OCI-M1 (cell line): Measurements from ENCODE around the gene INCA1.

ENCODE experiments used
- DNase-seq: peaks from one replicate; lab custom pipeline; 2025; lab: John Stamatoyannopoulos, UW

Gene INCA1

GRCh38 chr17:5011928-5012327 lies 14.6 kb upstream of the INCA1 start:
- no peak for DNase-seq

GRCh38 chr17:5003214-5003867 lies 6.0 kb upstream of the INCA1 start:
- DNase-seq = no peak

- no peak for DNase-seq
These were observed 4.9 kb upstream of the INCA1 start for GRCh38 chr17:5002121-5002788.

- DNase-seq = no peak
These were observed 2.9 kb upstream of the INCA1 start for GRCh38 chr17:5000237-5000639.

GRCh38 chr17:4999430-5000093 lies 2.2 kb upstream of the INCA1 start:
- no peak for DNase-seq

GRCh38 chr17:4998732-4999429 lies 1.6 kb upstream of the INCA1 start:
- DNase-seq = no peak

GRCh38 chr17:4998027-4998731 lies 857 bp upstream of the INCA1 start:
- peak; percentile 57 for DNase-seq

- DNase-seq = no peak
These were observed 3.2 kb downstream of the INCA1 start for GRCh38 chr17:4994081-4994595.

- peak; percentile 77 for DNase-seq
These were observed 9.4 kb downstream of the INCA1 start for GRCh38 chr17:4987767-4988567.

GRCh38 chr17:4986951-4987766 lies 10.2 kb downstream of the INCA1 start, which contains the start of gene CAMTA2:
Gene CAMTA2, minus strand, starts transcription at chr17:4987675. Its CDS starts 1,453 bp downstream, at chr17:4986222.
- DNase-seq = peak; percentile 98

GRCh38 chr17:4986403-4986802 lies 10.9 kb downstream of the INCA1 start:
- DNase-seq = peak; percentile 67

GRCh38 chr17:4982305-4982704 lies 15.0 kb downstream of the INCA1 start:
- DNase-seq = no peak

GRCh38 chr17:4980644-4981216 lies 16.6 kb downstream of the INCA1 start:
- peak; percentile 85 for DNase-seq

GRCh38 chr17:4978726-4979125 lies 18.6 kb downstream of the INCA1 start:
- peak; percentile 41 for DNase-seq

- DNase-seq = no peak
These were observed 23.1 kb downstream of the INCA1 start for GRCh38 chr17:4974115-4974670.

GRCh38 chr17:4973256-4974114 lies 23.8 kb downstream of the INCA1 start:
- DNase-seq = no peak

GRCh38 chr17:4972752-4973151 lies 24.6 kb downstream of the INCA1 start:
- no peak for DNase-seq

GRCh38 chr17:4972322-4972721 lies 25.0 kb downstream of the INCA1 start:
- no peak for DNase-seq
